ENCODE results near the gene CNN2.

DNA sequence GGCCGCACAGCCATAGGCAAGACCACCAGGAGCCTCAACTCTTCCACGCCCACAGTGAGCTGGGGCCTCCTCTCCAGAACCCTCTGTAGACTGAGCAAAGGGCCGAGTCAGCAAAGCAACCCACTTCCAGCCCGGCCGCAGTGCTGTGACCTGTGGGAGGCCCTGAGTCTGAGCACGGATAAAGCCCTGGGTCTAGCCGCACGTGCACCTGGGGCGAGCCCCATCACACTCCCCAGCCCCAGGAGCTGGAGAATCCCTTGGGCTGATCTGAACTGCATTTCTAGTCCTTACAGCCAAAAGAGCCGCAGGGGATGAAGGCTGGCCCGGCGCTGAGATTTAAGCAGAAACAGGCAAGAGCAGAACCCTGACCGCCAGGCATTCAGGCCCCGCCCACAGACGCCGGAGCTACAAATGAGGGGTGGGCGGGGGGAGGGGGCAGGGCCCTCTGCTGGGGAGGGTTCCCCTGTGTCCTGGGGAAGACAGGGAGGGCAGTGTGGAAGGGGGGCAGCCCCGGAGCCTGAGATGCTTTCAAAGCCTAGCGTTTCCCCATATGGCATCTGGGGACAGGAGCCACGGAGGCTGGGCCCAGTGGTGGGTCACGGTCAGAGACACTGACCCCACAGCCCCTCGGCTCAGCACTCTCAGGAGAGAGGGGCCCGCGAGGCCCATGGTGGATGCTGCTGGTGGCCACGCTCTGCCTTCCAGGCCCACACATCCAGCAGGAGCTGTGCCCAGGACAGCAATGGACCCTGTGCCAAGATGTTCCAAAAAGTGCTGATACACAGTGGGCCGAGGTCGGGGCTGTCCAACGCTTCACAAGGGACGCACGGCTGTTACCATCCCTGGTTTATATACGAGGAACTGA lies 10.4 kb upstream of the CNN2 start:
- TF ChIP-seq, protein P1, sequence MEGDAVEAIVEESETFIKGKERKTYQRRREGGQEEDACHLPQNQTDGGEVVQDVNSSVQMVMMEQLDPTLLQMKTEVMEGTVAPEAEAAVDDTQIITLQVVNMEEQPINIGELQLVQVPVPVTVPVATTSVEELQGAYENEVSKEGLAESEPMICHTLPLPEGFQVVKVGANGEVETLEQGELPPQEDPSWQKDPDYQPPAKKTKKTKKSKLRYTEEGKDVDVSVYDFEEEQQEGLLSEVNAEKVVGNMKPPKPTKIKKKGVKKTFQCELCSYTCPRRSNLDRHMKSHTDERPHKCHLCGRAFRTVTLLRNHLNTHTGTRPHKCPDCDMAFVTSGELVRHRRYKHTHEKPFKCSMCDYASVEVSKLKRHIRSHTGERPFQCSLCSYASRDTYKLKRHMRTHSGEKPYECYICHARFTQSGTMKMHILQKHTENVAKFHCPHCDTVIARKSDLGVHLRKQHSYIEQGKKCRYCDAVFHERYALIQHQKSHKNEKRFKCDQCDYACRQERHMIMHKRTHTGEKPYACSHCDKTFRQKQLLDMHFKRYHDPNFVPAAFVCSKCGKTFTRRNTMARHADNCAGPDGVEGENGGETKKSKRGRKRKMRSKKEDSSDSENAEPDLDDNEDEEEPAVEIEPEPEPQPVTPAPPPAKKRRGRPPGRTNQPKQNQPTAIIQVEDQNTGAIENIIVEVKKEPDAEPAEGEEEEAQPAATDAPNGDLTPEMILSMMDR (conservative IDR thresholded peaks at IDR 0.05; ENCODE audit: low read depth, low read length) = no peak
- TF ChIP-seq POLR2A (IDR thresholded peaks at IDR 0.05; ENCODE audit: low read depth, low read length) (no peak), CEBPB (IDR thresholded peaks at IDR 0.05; ENCODE audit: low read depth, low read length) (no peak), FOS (IDR thresholded peaks at IDR 0.05; ENCODE audit: low read depth, low read length) (no peak), MXI1 (IDR thresholded peaks at IDR 0.05; ENCODE audit: borderline replicate concordance, low read depth, low read length) (no peak)
